ENCODE results near the gene CPT2. TPM values are rescaled to one million over a fixed set of nuclear protein-coding genes. Genes with fewer than 3 reads are reported as not detected.
"Not testable (repeated sequence)": the region's sequence is repeated elsewhere in the genome, so short reads cannot be mapped to it uniquely, and the experiment has no call there.

Gene CPT2
- total RNA-seq, 6 donors from 2014 or later: 16.8 to 39.2 (median 27.6) TPM

DNA sequence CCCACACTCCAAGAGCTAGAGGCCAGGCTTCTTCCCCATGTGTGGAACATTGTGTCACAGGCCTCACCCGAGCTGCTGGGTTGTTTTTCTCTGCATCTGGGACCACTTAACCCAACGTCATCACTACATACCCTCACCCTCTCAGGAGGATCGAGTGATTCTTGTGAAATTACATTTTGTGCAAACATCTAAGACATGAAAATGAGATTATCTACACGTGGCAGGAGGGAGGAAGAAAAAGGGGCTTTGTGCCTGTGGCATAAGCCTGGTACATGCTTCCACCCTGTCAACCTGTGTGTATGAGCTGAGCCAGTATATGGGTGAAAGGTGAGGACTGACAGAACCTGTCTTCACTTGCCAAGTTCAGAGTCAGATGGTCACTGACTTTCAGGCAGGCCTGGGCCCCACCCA lies 1.6 kb downstream of the CPT2 start:
- DNase-seq (peak in 1 of 2 donors; percentile 35), ATAC-seq (ENCODE audit: low FRiP score in 2 of 2) (peak in 1 of 2 donors; percentile 53)
- no peaks in the 10 kb centered on the region for H3K9me3 ChIP-seq
- peak overlapping the region in 1 of 4 donors; percentile 72 for H3K4me3 ChIP-seq
- H3K27me3 ChIP-seq: no peaks in the 10 kb centered on the region
- peaks cover 16 to 30% (median 24%) of the 10 kb centered on the region in 4 donors for H3K4me1 ChIP-seq
- 51 to 77% methylated on average over 4 of the region's 4 CpGs for WGBS, 2 donors
- peaks cover 13 to 26% (median 21%) of the 10 kb centered on the region in 4 donors for H3K36me3 ChIP-seq
- H3K27ac ChIP-seq: peak overlapping the region in 3 of 4 donors; percentile 95 to 99 (median 97)
- no peak for TF ChIP-seq POLR2A (IDR thresholded peaks at IDR 0.05)
- peak in 1 of 2 donors; percentile 26 for TF ChIP-seq POLR2AphosphoS5 (IDR thresholded peaks at IDR 0.05)
- TF ChIP-seq, protein P1, sequence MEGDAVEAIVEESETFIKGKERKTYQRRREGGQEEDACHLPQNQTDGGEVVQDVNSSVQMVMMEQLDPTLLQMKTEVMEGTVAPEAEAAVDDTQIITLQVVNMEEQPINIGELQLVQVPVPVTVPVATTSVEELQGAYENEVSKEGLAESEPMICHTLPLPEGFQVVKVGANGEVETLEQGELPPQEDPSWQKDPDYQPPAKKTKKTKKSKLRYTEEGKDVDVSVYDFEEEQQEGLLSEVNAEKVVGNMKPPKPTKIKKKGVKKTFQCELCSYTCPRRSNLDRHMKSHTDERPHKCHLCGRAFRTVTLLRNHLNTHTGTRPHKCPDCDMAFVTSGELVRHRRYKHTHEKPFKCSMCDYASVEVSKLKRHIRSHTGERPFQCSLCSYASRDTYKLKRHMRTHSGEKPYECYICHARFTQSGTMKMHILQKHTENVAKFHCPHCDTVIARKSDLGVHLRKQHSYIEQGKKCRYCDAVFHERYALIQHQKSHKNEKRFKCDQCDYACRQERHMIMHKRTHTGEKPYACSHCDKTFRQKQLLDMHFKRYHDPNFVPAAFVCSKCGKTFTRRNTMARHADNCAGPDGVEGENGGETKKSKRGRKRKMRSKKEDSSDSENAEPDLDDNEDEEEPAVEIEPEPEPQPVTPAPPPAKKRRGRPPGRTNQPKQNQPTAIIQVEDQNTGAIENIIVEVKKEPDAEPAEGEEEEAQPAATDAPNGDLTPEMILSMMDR (IDR thresholded peaks at IDR 0.05): no peak
- no peak for TF ChIP-seq EP300 (IDR thresholded peaks at IDR 0.05)

DNA sequence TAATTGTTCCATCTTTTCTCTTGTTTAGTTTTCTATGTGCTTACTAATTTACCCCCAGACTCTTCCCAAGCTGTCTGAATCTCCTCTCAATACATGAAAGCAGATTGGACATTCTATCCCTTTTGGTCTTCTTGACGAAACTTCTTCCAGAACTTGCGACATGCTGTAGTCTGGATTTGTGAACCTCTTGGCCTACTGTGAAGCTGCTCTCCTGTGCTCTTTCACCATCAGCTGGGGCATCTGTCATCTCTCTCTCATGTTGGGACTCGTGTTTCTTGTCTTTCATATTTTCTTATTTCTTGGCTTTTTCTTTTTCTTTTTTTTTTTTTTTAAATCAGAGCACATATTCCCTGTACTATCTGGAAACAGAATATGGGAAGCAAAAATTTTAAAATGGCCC lies 6.8 kb downstream of the CPT2 start:
- H3K36me3 ChIP-seq: peaks cover 38 to 73% (median 57%) of the 10 kb centered on the region in 4 donors

DNA sequence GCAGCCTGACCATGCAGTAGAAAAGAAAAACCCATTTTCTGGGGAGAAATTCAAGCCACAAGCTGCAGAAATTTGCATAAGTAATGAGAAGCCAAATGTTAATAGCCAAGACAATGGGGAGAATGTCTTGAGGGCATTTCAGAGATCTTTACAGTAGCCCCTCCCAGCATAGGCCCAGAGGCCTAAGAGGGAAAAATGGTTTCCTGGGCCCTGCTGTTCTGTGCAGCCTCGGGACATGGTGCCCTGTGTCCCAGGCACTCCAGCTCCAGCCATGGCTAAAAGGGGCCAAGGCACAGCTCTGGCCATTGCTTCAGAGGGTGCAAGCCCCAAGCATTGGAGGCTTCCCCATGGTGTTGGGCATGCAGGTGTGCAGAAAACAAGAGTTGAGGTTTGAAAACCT lies 8.9 kb downstream of the CPT2 start:
- H3K27ac ChIP-seq; H3K27me3 ChIP-seq; H3K4me1 ChIP-seq; ATAC-seq (ENCODE audit: low FRiP score in 2 of 2); H3K9me3 ChIP-seq; H3K4me3 ChIP-seq: not testable (repeated sequence)
- WGBS, 2 donors: 100% methylated on average over 1 of the region's 1 CpG; no CpG with 5 or more reads in 1 of the 2 donors
- DNase-seq: peak in 1 of 2 donors; percentile 37
- peaks cover 56 to 93% (median 76%) of the 10 kb centered on the region in 4 donors for H3K36me3 ChIP-seq

More for the DNA sequence above, 6.8 kb downstream of the CPT2 start:
- Histone ChIP-seq H3K27me3 (no peaks in the 10 kb centered on the region), H3K9me3 (peaks cover 0 to 10% (median 2%) of the 10 kb centered on the region in 4 donors), H3K4me3 (no peak overlapping the region), H3K4me1 (peaks cover under 1 to 9% (median 6%) of the 10 kb centered on the region in 4 donors), H3K27ac (no peak overlapping the region)
- no peak for DNase-seq
- WGBS, 2 donors: 89 to 94% methylated on average over 3 of the region's 3 CpGs
- no peak for ATAC-seq (ENCODE audit: low FRiP score in 2 of 2)
- no peak for TF ChIP-seq POLR2AphosphoS5 (IDR thresholded peaks at IDR 0.05)
- TF ChIP-seq POLR2A (IDR thresholded peaks at IDR 0.05): no peak
- TF ChIP-seq, protein P1 (IDR thresholded peaks at IDR 0.05): no peak
- TF ChIP-seq EP300 (IDR thresholded peaks at IDR 0.05): no peak

DNA sequence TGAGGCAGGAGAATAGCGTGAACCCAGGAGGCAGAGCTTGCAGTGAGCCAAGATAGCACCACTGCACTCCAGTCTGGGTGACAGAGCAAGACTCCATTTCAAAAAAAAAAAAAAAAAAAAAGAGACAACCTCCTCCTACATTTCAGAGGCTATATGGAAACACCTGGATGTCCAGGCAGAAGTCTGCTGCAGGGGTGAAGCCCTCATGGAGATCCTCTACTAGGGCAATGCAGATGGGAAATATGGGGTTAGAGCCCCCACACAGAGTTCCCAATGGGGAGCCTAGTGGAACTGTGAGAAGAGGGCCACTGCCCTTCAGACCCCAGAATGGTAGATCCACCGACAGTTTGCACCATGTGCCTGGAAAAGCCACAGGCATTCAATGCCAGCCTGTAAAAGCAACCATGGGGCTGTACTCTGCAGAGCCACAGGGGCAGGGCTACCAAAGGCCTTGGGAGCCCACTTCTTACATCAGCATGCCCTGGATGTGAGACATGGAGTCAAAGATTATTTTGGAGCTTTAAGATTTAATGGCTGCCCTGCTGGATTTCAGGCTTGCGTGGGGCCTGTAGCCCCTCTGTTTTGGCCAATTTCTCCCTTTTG lies 9.6 kb downstream of the CPT2 start:
- WGBS, 2 donors: 87 to 95% methylated on average over 3 of the region's 3 CpGs
- not testable (repeated sequence) for H3K4me1 ChIP-seq; H3K27me3 ChIP-seq; ATAC-seq (ENCODE audit: low FRiP score in 2 of 2); H3K9me3 ChIP-seq; DNase-seq; H3K27ac ChIP-seq; H3K4me3 ChIP-seq
- peaks cover 57 to 95% (median 81%) of the 10 kb centered on the region in 4 donors for H3K36me3 ChIP-seq

DNA sequence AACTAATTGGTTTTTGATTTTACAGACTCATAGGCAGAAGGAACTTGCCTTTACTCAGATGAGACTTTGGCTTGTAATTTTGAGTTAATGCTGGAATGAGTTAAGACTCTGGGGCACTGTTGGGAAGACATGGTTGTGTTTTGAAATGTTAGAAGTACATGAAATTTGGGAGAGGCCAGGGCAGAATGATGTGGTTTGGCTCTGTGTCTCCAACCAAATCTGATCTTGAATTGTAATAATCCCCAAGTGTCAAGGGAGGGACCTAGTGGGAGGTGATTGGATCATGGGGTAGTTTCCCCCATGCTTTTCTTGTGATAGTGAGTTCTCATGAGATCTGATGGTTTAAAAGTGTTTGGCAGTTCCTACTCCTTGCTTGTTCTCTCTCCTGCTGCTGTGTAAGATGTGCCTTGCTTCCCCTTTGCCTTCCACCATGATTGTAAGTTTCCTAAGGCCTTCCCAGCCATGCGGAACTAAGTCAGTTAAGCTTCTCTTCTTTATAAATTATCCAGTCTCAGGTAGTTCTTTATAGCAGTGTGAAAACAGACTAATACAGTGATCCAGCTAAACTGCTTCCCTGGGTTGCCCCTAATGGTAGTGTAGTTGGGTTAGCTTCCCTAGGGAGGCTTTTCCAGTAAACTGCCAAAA lies 10.2 kb downstream of the CPT2 start:
- TF ChIP-seq POLR2A (IDR thresholded peaks at IDR 0.05) (no peak), EP300 (IDR thresholded peaks at IDR 0.05) (no peak), POLR2AphosphoS5 (IDR thresholded peaks at IDR 0.05) (no peak)
- TF ChIP-seq, protein P1 (IDR thresholded peaks at IDR 0.05): no peak
- Histone ChIP-seq H3K36me3 (peaks cover 54 to 95% (median 82%) of the 10 kb centered on the region in 4 donors), H3K9me3 (peaks cover 0 to 10% (median 2%) of the 10 kb centered on the region in 4 donors), H3K4me1 (no peaks in the 10 kb centered on the region), H3K27ac (no peak overlapping the region), H3K27me3 (no peaks in the 10 kb centered on the region), H3K4me3 (no peak overlapping the region)
- DNase-seq (no peak), ATAC-seq (ENCODE audit: low FRiP score in 2 of 2) (peak in 1 of 2 donors; percentile 71)
- WGBS, 2 donors: 50 to 100% methylated on average over 1 of the region's 1 CpG
